SU-DHL-6 (cell line): ENCODE measurements around the gene HIVEP3.

Experiments used
- EZH2phosphoT487 ChIP-seq: fragments of 200-600 bp; sonication (generic), shearing (Covaris generic); conservative IDR thresholded peaks from 2 replicates; pipeline ENCODE4 v1.6.1; 2018; ENCODE audit warnings: mild to moderate bottlenecking, antibody characterized with exemption, low read length, moderate library complexity, mixed read lengths
- TF ChIP-seq, protein P1 (sequence below): fragments of 200-600 bp; sonication (generic); IDR thresholded peaks from one replicate; pipeline ENCODE4 v1.5.1; 2017; ENCODE audit warnings: antibody characterized with exemption, mild to moderate bottlenecking, low read length, moderate library complexity; ENCODE audit not compliant: insufficient read depth, poor library complexity, severe bottlenecking

- TF ChIP-seq, protein P1, sequence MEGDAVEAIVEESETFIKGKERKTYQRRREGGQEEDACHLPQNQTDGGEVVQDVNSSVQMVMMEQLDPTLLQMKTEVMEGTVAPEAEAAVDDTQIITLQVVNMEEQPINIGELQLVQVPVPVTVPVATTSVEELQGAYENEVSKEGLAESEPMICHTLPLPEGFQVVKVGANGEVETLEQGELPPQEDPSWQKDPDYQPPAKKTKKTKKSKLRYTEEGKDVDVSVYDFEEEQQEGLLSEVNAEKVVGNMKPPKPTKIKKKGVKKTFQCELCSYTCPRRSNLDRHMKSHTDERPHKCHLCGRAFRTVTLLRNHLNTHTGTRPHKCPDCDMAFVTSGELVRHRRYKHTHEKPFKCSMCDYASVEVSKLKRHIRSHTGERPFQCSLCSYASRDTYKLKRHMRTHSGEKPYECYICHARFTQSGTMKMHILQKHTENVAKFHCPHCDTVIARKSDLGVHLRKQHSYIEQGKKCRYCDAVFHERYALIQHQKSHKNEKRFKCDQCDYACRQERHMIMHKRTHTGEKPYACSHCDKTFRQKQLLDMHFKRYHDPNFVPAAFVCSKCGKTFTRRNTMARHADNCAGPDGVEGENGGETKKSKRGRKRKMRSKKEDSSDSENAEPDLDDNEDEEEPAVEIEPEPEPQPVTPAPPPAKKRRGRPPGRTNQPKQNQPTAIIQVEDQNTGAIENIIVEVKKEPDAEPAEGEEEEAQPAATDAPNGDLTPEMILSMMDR: no peak
- no peak for TF ChIP-seq EZH2phosphoT487
Observed at GRCh38 chr1:41557751-41558455, 360.8 kb downstream of the HIVEP3 start.
